PC-9 (cell line): ENCODE measurements around the gene ZSWIM5. TPM values are rescaled to one million over a fixed set of nuclear protein-coding genes. Genes with fewer than 3 reads are reported as not detected.
"Not testable (repeated sequence)": the region's sequence is repeated elsewhere in the genome, so short reads cannot be mapped to it uniquely, and the experiment has no call there.

Source experiments
- BruUV-seq: library from RNA; stranded (reverse); fragments of 400-500 nt; replicated peaks from 2 replicates; lab custom pipeline; 2021; lab: Mats Ljungman, UMichigan
- CTCF ChIA-PET: fragments of 300-600 bp; sonication (Branson Sonifier 250); formaldehyde crosslinking; loops from one replicate; lab custom pipeline; 2022; ENCODE audit warnings: antibody characterized with exemption; lab: Charles Lee
- POLR2A ChIA-PET: fragments of 300-600 bp; sonication (Branson Sonifier 250); formaldehyde crosslinking; loops from one replicate; lab custom pipeline; 2022; ENCODE audit warnings: antibody characterized with exemption; ENCODE audit not compliant: unreplicated experiment; lab: Charles Lee
- DNase-seq, 2 experiments: peaks; one replicate each; pipeline versions ENCODE4 v3.0.0 to v3.0.0-alpha.2; 2015 to 2022; ENCODE audit warnings: mixed read lengths in 1 of 2
- H2AFZ ChIP-seq: fragments of 200-600 bp; sonication (generic); 2 replicates; pipeline ENCODE4 v1.8.1; 2017; ENCODE audit warnings: antibody characterized with exemption
- H3F3A ChIP-seq: fragments of 200-600 bp; sonication (generic); 2 replicates; pipeline ENCODE4 v1.8.1; 2017; ENCODE audit warnings: antibody characterized with exemption, mild to moderate bottlenecking, low read depth; ENCODE audit not compliant: insufficient read depth
- H3K27ac ChIP-seq: fragments of 200-600 bp; sonication (generic); 2 replicates; pipeline ENCODE4 v1.6.1; 2016; ENCODE audit warnings: mixed run types
- H3K27me3 ChIP-seq: fragments of 200-600 bp; sonication (generic); 2 replicates; pipeline ENCODE4 v1.6.1; 2016; ENCODE audit warnings: low read depth, mixed run types; ENCODE audit not compliant: insufficient read depth
- H3K36me3 ChIP-seq: fragments of 200-600 bp; sonication (generic); 2 replicates; pipeline ENCODE4 v1.6.1; 2016; ENCODE audit warnings: low read depth, mixed run types
- H3K4me1 ChIP-seq: fragments of 200-600 bp; sonication (generic); replicated peaks from 2 replicates; pipeline ENCODE4 v1.6.1; 2016; ENCODE audit warnings: mixed run types; ENCODE audit not compliant: insufficient read depth
- H3K4me2 ChIP-seq: fragments of 200-600 bp; sonication (generic); 2 replicates; pipeline ENCODE4 v1.6.1; 2017; ENCODE audit warnings: mixed run types
- H3K4me3 ChIP-seq: fragments of 200-600 bp; sonication (generic); 2 replicates; pipeline ENCODE4 v1.6.1; 2016; ENCODE audit warnings: mixed run types
- H3K79me2 ChIP-seq: fragments of 200-600 bp; sonication (generic); 2 replicates; pipeline ENCODE4 v1.6.1; 2017; ENCODE audit warnings: low read depth, mixed run types
- H3K9me2 ChIP-seq: fragments of 200-600 bp; sonication (generic); 2 replicates; pipeline ENCODE4 v1.8.1; 2017; ENCODE audit warnings: mild to moderate bottlenecking; ENCODE audit not compliant: insufficient read depth
- H3K9me3 ChIP-seq: fragments of 200-600 bp; sonication (generic); 2 replicates; pipeline ENCODE4 v1.8.1; 2016; ENCODE audit warnings: low read depth; ENCODE audit not compliant: insufficient read depth
- H4K20me1 ChIP-seq: fragments of 200-600 bp; sonication (generic); 2 replicates; pipeline ENCODE4 v1.8.1; 2017; ENCODE audit not compliant: insufficient read depth
- CTCF ChIP-seq: fragments of 200-600 bp; sonication (generic); conservative IDR thresholded peaks from 2 replicates; pipeline ENCODE4 v1.6.1; 2017; ENCODE audit warnings: mixed run types, antibody characterized with exemption, mild to moderate bottlenecking, moderate library complexity
- EZH2 ChIP-seq: fragments of 200-600 bp; sonication (generic); IDR thresholded peaks from 2 replicates; pipeline ENCODE4 v1.8.0; 2017; ENCODE audit warnings: antibody characterized with exemption, low read depth
- intact Hi-C: fragments of 100-400 bp; cut with micrococcal nuclease; formaldehyde crosslinking; loops from one replicate; pipeline ENCODE4 v1.10.0; 2022; ENCODE audit not compliant: unreplicated experiment
- total RNA-seq: library from RNA; stranded (reverse); gene quantifications from 2 replicates; pipeline ENCODE4 v1.2.3, GENCODE V29; 2021

The ZSWIM5 gene
- total RNA-seq, 1 experiment from 2014 or later, result 0.50 TPM

GRCh38 chr1:45170151-45170742, 36.2 kb downstream of the ZSWIM5 start:
- H3K9me3 ChIP-seq, result no peaks in the 10 kb centered on the region
- POLR2A ChIA-PET, result interaction anchor here (0.7 kb wide), 1 partner anchor 855 kb away, joined by 3 read pairs; no protein-coding TSS in a partner anchor
- DNase-seq, result no peak
- no peak overlapping the region for H3K27ac ChIP-seq
- H4K20me1 ChIP-seq, result no peaks in the 10 kb centered on the region
- CTCF ChIA-PET, result no interaction called here
- BruUV-seq, result no TSS peak
- no peak overlapping the region for H3K4me3 ChIP-seq
- H3K4me2 ChIP-seq, result no peak overlapping the region
- no peaks in the 10 kb centered on the region for H3K79me2 ChIP-seq
- no peaks in the 10 kb centered on the region for H3K9me2 ChIP-seq
- intact Hi-C loops, result no loop called here
- no peaks in the 10 kb centered on the region for H3K36me3 ChIP-seq
- peaks cover 30% of the 10 kb centered on the region for H3K4me1 ChIP-seq
- TF ChIP-seq EZH2 (no peak), CTCF (no peak)
- H3K27me3 ChIP-seq, result no peaks in the 10 kb centered on the region
- H2AFZ ChIP-seq, result no peak overlapping the region
- H3F3A ChIP-seq, result peaks cover 7% of the 10 kb centered on the region

GRCh38 chr1:45167947-45168346, 38.5 kb downstream of the ZSWIM5 start:
- H3K27me3 ChIP-seq, intact Hi-C loops, DNase-seq, H3K36me3 ChIP-seq, POLR2A ChIA-PET, CTCF ChIA-PET, BruUV-seq, H3K9me2 ChIP-seq, H3K27ac ChIP-seq, H2AFZ ChIP-seq, H3K9me3 ChIP-seq, H3K4me2 ChIP-seq, H3K4me3 ChIP-seq, H3K79me2 ChIP-seq, H4K20me1 ChIP-seq, H3F3A ChIP-seq: not testable (repeated sequence)
- H3K4me1 ChIP-seq, result peaks cover 29% of the 10 kb centered on the region

GRCh38 chr1:45164307-45164706, 42.1 kb downstream of the ZSWIM5 start:
- H3K27me3 ChIP-seq, H3K9me3 ChIP-seq, H3K4me1 ChIP-seq, H3K79me2 ChIP-seq, DNase-seq, H3K36me3 ChIP-seq, CTCF ChIA-PET, H2AFZ ChIP-seq, H3K27ac ChIP-seq, H3K9me2 ChIP-seq, POLR2A ChIA-PET, intact Hi-C loops, H3K4me3 ChIP-seq, H3F3A ChIP-seq, H3K4me2 ChIP-seq, BruUV-seq, H4K20me1 ChIP-seq: not testable (repeated sequence)

GRCh38 chr1:45163111-45163510, 43.3 kb downstream of the ZSWIM5 start:
- H3K4me3 ChIP-seq, H3F3A ChIP-seq, H3K4me2 ChIP-seq, H2AFZ ChIP-seq, intact Hi-C loops, H3K27me3 ChIP-seq, H3K9me3 ChIP-seq, BruUV-seq, H4K20me1 ChIP-seq, H3K9me2 ChIP-seq, H3K27ac ChIP-seq, H3K4me1 ChIP-seq, H3K36me3 ChIP-seq, DNase-seq, POLR2A ChIA-PET, CTCF ChIA-PET, H3K79me2 ChIP-seq: not testable (repeated sequence)

GRCh38 chr1:45162041-45163035, 44.1 kb downstream of the ZSWIM5 start:
- H3K9me3 ChIP-seq, H4K20me1 ChIP-seq, H3K27ac ChIP-seq, H3K36me3 ChIP-seq, H3K4me1 ChIP-seq, CTCF ChIA-PET, H3F3A ChIP-seq, H2AFZ ChIP-seq, POLR2A ChIA-PET, BruUV-seq, H3K9me2 ChIP-seq, H3K4me2 ChIP-seq, DNase-seq, intact Hi-C loops, H3K27me3 ChIP-seq, H3K4me3 ChIP-seq, H3K79me2 ChIP-seq: not testable (repeated sequence)
